ENCODE measurements around the gene ABTB2. TPM values are rescaled to one million over a fixed set of nuclear protein-coding genes. Genes with fewer than 3 reads are reported as not detected.

ABTB2 gene
- total RNA-seq, 1 experiment from 2014 or later: 5.5 TPM

- Histone ChIP-seq H3K18ac (ENCODE audit: insufficient read length, low read depth, low read length) (no peak overlapping the region), H2AFZ (ENCODE audit: low read length) (no peak overlapping the region), H3K9me3 (ENCODE audit: control insufficient read depth, low read depth, low read length) (no peaks in the 10 kb centered on the region), H3K79me2 (ENCODE audit: insufficient read depth, low read length) (no peaks in the 10 kb centered on the region), H3K23me2 (ENCODE audit: insufficient read length, low read depth, low read length, poor library complexity, severe bottlenecking) (no peaks in the 10 kb centered on the region), H2BK15ac (ENCODE audit: low read depth, low read length) (no peak overlapping the region), H2AK5ac (ENCODE audit: insufficient read length, low read length) (no peak overlapping the region), H4K5ac (ENCODE audit: insufficient read length, low read depth, low read length) (no peak overlapping the region), H3K4me1 (ENCODE audit: insufficient read depth, low read length) (no peaks in the 10 kb centered on the region), H4K91ac (ENCODE audit: insufficient read length, low read depth, low read length) (no peak overlapping the region), H2BK12ac (ENCODE audit: insufficient read length, low read depth, low read length) (no peak overlapping the region), H2BK5ac (ENCODE audit: insufficient read length, low read length) (no peak overlapping the region), H4K20me1 (ENCODE audit: control insufficient read depth, insufficient read depth, insufficient read length) (no peaks in the 10 kb centered on the region), H3K9ac (ENCODE audit: extremely low read depth, insufficient read length, low read length) (no peak overlapping the region), H2BK120ac (ENCODE audit: low read depth, low read length, poor library complexity, severe bottlenecking) (no peak overlapping the region), H2BK20ac (ENCODE audit: low read depth, low read length, poor library complexity, severe bottlenecking) (no peak overlapping the region), H3K27ac (ENCODE audit: insufficient read length, low read depth, low read length) (no peak overlapping the region), H3K4ac (ENCODE audit: low read depth, low read length) (no peak overlapping the region), H3K4me2 (ENCODE audit: insufficient read depth, insufficient read length, low read length) (no peak overlapping the region), H3K23ac (ENCODE audit: insufficient read length, low read depth, low read length) (no peak overlapping the region), H4K8ac (replicated peaks; ENCODE audit: insufficient read length, low read depth, low read length) (no peak overlapping the region), H3T11ph (ENCODE audit: low read length) (no peak overlapping the region), H3K27me3 (ENCODE audit: insufficient read depth, low read length) (no peaks in the 10 kb centered on the region), H3K56ac (ENCODE audit: insufficient read length, low read depth, low read length) (no peak overlapping the region), H3K14ac (ENCODE audit: insufficient read depth, low read length) (no peak overlapping the region), H3K79me1 (ENCODE audit: insufficient read depth, low read depth, low read length, poor library complexity, severe bottlenecking) (no peaks in the 10 kb centered on the region)
- H3K9me3 Mint-ChIP-seq: peaks cover 0 to 14% of the 10 kb centered on the region in 2 experiments; a peak in 3 of 5 replicates
- peaks cover 0 to 7% (median 0%) of the 10 kb centered on the region in 3 experiments; a peak in 5 of 7 replicates for H3K36me3 Mint-ChIP-seq (ENCODE audit: insufficient read depth in 1 of 3, low read depth in 3 of 3)
- whole genome bisulfite sequencing (ENCODE audit: extremely low coverage, insufficient read length, low lambda C conversion rate): no CpG with 5 or more reads among the region's 2 CpGs
- DNase-seq: no peak
- H3K4me1 Mint-ChIP-seq: peaks cover 11% of the 10 kb centered on the region in 2 experiments
- H3K27ac Mint-ChIP-seq: no peak overlapping the region
- no peak for TF ChIP-seq CTCF (conservative IDR thresholded peaks at IDR 0.05)
- no peak overlapping the region for H3K4me3 Mint-ChIP-seq
- H3K27me3 Mint-ChIP-seq (ENCODE audit: low read depth): peaks cover 1% of the 10 kb centered on the region; the same call in 1 of the 2 replicates
Observed at GRCh38 chr11:34397811-34398210, 40.0 kb upstream of the ABTB2 start.
